GM19467 (cell line): Measurements from ENCODE around the gene IFITM5.
"Not testable (repeated sequence)": the region's sequence is repeated elsewhere in the genome, so short reads cannot be mapped to it uniquely, and the experiment has no call there.

Source experiments
- ATAC-seq: cut with Tn5 transposase; IDR thresholded peaks from one replicate; pipeline ENCODE4 v1.9.1; 2021; ENCODE audit warnings: mild to moderate bottlenecking, moderate library complexity; ENCODE audit not compliant: unreplicated experiment

The IFITM5 gene

DNA sequence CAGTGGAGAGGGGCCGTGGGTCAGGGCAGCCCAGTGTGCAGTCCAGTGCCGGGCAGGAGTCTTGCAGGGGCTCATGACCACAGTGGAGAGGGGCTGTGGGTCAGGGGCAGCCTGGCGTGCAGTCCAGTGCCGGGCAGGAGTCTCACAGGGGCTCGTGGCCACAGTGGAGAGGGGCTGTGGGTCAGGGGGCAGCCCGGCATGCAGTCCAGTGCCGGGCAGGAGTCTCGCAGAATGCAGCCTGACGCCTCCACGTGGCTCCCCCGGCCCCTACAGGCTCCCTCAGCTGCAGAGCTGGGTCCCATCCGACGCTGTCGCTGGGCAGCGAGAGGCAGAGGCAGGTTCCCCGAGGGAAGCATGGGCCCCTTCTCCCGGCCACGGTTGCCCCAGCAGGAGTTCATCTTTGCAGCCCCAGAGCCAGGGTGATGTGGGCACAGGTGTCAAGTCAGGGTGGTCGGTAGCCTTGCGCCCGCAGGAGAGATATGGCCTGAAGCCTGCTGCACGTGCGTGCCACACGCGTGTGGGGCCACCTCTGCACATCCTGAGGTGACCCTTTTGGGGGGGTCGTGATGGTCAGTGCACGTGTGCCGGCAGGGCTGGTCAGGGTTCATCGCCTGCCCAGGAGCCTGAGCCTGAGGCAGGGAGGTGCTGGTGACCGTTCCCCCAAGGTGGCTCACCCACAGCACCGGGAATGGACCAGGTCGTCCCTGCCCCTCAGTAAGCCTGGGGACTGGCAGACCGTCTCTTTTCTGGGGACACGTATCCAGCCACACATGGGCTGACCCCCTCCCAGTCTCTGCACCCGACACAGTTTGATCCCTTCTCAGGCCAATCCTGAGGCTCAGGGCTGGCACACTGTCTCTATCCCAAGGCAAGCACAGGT, 2.9 kb downstream of the IFITM5 start:
- no peak for ATAC-seq

DNA sequence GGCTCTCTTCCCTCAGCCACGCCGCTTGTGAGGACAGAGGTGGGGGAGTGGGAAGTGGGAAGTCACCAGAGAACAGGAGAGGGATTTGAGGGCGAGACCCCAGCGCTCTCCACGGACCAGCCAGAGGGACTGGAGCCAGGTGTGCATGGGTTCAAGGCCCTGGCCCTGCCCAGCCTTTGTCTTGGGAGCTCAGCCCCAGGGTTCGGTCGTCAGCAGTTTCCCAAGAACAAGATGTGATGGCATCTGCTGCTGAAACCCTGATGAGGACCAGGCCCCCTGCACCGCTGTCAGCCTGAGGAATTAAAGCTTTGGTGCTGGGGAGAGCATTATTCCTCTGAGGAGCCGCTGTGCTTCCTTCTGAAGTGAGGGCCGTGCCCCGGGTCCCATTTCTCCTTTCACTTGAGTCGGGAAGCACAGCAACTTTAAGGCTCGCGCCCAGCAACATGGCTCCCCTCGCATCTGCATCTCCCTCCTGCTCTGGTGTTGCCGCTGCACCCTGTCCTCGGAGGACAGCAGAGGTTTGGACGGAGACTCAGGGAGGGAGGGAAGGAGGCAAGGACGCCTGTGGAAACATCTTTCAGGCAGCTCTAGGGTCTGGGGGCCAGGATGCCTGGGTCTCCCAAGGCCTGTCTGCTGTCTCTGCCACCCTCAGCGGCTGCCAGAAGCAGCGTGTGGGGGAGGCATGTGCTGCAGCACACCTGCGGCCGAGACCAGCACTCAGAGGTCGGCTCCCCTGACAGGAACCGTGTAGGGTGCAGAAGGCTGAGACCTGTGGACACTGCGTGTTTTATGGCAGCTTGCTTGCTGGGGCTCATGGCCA, 3.8 kb downstream of the IFITM5 start:
- ATAC-seq, result no peak

DNA sequence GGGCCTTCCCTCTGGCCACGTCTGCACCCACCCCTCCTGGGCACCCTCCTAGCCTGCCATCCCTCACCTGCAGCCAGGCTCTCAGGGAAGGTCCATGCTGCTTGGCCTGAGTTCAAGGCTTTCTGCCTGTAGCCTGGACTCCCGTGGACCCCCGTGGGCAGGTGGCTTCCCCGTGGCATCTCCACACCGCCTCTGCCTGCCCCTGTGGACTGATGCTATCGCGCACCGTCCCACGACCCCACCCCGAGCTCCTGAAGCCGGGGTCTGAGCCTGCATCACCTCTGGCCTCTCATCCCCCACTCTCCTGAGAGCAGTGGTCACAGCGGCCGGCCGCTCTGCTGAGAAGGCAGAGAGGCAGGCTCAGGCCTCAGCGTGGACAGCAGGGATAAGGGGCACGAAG, 4.5 kb downstream of the IFITM5 start:
- no peak for ATAC-seq

DNA sequence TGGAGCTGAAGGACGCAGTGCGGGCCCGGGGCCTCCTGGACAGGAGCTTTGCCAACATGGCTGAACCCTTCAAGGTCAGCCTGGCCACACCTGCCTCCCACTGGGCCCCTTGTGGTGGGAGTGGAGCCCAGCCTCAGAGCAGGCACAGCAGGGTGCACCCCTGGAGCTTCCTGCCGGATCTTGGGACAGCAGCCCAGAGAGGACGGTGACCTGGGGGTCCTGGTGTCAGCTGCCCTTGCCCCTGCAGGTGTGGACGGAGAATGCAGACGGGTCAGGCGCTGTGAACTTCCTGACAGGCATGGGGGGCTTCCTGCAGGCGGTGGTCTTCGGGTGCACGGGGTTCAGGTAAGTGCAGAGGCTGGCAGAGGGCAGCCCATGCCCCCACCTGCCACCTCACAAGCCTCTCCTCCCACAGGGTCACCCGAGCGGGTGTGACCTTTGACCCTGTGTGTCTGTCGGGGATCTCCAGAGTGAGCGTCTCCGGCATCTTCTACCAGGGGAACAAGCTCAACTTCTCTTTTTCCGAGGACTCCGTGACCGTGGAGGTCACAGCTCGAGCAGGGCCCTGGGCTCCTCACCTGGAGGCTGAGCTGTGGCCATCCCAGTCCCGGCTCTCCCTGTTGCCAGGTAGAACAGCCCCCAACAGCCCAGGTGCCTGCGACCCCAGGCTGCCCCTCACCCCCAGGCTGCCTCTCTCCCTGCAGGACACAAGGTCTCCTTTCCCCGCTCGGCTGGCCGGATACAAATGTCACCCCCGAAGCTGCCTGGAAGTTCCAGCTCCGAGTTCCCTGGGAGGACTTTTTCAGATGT, 5.3 kb downstream of the IFITM5 start:
- ATAC-seq, result no peak

DNA sequence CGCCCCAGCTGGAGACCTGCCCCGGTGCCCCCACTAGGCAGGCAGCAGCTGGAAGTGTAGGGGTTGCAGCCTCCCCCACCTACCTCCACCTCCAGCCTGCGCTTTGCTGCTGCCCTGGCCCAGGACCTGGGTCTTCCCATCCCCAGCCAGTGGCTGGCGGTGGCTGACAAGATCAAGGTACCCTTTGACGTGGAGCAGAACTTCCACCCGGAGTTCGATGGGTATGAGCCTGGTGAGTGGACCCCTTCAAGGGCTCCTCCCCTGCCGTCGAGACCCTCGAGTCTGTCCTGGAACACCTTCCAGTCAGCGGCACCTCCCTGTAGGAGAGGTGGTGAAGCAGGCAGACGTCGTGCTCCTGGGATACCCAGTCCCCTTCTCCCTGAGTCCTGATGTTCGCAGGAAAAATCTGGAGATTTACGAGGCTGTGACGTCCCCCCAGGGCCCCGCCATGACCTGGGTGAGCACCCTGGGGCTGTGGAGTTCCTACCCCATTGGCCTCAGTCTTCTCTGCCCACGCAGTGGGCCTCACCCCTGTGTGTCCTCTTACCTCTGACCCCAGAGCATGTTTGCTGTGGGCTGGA, 6.0 kb downstream of the IFITM5 start:
- no peak for ATAC-seq

DNA sequence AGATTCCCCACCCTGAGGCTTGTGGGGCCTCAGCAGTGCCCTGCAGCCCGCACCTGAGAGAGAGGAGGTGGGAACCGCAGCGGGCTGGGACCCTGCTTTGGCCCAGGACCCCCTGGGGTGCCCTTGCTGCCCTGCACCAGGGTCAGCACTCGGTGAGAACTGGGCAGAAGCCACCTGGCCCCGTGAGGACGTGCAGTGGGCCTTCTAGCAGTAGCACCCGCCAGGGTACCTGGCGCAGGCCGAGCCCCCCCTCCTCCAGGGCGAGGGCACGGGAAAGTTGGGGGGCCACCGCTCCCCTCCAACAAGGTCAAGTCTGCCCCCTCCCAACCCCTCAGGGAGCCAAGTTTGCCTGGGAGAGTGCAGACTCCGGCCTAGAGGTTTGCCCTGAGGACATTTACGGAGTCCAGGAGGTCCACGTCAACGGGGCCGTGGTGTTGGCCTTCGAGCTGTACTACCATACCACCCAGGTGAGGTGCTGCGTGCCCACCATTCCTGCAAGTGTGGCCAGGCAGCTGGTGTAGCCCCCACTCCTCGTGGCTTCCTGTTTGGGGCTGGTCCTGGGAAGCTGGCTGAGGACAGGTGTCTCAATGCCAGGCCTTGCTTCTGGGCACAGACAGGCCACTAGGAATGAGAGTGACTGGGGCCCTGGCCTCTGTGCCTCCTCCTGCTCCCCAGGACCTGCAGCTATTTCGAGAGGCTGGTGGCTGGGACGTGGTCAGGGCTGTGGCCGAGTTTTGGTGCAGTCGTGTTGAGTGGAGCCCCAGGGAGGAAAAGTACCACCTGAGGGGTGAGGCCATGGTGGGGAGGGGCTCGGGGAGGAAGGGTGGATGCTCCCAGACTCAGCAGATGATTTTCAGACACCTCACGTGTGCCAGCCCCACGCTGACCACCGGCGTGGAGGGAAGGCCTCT, 6.9 kb downstream of the IFITM5 start:
- no peak for ATAC-seq

DNA sequence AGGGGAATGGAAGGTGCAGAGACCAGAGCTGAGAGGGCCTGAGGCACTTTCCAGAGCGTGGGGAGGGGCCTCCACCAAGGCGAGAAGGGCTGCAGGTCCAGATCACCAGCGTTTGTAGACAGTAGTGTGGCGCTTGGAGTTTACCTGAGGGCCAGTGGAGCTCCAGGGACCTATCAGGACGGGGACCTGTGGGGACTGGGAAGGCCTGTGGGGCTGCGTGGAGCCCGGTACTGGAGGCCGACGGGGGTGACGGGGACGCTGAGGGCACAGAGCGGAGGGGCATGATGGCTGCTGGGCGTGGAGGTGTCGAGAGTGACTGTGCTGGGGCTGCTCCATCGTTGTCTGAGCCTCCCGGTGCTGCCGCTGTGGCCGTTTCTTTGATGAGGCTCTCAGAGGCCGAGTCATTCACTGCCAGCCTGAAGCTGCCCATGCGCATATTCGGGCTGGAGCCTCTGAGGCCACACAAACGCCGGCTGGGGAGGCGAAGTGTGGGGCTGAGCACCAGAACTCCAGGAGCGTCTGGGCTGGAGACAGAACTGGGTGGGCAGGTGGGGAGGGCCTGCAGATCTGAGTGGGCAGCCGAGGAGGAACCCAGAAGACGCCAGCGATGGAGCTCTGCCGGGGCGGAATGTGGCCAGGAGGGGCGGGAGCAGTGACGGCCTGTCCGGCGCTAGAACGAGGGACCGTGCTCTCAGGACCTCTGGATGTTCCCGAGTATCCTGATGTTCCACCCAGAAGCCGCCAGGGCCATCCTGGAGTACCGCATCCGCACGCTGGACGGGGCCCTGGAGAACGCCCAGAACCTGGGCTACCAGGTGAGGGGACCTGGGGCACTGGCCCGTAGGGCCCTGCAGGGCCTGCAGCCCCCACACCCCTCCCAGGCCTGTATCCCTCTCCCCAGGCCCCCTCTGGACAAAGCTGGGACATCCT, 7.8 kb downstream of the IFITM5 start:
- no peak for ATAC-seq

DNA sequence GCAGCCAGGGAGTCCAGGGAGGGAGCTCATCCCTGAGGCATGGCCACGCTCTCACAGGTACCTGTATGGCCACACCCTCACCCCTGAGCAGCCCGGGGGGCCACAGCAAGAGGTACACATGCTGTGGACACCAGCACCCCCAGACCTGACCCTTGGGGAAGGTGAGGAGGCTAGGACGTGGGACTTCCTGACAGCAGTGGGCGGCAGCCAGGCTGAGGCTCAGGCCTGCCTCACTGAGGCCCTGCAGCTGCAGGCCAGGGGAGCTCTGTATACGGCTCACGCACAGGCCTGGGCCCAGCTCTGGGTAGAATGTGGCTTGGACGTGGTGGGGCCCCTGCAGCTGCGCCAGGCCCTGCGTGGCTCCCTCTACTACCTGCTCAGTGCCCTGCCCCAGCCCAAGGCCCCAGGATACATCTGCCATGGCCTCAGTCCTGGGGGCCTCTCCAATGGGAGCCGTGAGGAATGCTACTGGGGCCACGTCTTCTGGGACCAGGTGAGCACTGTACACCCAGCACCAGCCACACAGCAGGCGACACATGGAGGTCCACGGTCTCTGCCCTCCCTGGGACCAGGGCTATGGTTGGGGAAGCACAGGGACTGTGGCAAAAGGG, 8.6 kb downstream of the IFITM5 start:
- no peak for ATAC-seq

DNA sequence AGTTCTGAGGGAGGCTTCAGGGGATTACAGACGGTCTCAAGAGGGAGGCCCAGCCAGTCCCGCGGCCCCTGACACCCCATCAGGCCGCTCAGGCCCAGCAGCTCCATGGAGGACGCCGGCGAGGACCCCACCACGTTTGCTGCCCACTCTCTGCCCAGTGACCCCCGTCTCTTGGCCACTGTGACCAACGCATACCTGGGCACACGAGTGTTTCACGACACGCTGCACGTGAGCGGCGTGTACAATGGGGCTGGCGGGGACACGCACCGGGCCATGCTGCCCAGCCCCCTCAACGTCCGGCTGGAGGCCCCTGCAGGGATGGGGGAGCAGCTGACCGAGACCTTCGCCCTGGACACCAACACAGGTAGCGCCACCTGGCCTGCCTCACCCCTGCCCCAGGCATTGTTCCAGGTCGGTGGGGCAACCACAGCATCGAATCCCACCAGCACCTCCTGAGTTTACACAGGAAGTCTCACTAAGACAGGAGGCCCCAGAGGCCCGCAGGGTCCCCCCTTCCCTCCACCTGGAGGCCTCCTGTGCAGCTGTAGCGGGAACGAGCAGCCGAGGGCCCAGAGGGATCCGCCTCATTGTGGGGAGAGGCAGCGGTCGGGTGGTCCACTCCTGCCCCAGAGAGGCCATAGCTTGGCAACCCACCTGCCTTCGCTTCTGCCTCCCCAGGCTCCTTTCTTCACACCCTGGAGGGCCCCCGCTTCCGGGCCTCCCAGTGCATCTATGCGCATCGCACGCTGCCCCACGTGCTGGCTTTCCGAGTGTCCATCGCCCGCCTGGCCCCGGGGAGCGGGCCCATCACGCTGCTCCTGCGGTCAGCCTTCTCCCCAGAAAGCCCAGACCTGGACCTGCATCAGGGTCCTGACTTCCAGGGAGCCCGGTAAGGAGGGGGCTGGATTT, 9.4 kb downstream of the IFITM5 start:
- no peak for ATAC-seq

DNA sequence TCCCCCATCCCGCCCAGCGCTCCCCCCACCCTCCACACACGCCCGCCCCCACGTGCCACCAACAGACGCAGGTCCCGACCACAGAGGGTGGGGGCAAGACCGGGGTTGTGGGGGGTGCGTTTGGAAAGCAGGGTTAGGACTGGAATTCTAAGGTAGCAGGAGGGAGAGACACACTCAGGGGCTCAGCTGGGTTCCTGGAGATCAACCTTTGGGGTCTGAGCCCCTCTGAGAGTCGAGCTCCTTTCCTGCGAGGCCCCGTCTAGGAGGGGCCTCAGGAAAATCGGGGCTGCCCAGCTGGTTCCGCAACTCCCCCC, 10.0 kb downstream of the IFITM5 start:
- ATAC-seq, result no peak

DNA sequence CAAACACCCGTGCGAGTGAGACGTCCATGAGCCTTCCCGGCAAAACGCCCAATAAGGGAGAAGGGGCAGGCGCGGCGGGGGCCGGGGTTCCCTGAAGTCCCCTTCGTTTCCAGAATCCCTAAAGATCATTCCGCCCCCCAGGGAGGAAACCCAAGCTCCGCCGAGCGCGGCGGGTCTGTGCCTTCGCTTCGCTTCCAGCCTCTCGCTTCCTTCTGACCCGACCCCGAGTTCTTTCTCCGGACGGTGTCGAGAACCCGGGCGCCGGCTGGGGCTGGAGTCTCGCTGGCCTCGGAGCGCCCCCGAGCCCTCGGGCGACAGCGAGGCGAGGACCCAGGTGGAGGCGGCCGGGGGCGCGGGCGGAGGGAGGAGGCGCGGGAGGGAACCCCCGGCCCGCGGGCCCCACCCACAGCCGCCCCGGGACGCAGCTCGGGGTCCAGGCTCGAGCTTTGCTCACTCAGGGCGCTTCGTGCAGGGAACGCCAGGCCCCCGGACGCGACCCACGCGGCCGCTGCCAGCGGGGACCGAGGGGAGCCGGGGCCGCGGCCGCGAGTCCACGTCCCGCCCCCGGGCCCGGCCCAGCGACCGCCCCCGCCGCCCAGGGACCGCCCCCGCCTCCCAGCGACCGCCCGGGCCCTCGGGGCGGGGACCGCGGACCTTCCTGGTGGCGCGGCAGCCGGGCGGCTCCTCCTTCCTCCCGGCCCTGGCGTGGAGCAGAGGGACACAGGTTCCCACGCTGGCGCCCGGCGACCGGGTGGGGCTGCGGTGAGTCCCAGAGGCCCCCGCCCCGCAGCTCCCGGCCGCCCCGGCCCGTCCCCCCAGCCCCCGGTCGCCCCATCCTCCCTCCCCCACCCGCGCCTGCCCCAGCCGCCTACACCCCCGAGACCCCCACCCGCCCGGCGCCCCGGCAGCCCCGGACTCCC, 10.6 kb downstream of the IFITM5 start, which contains the start of gene PGGHG:
TSS of gene PGGHG (plus strand) at position 649 of the 920 bp plus-strand sequence. CDS start 691 bp downstream, outside the sequence.
- ATAC-seq, result no peak

DNA sequence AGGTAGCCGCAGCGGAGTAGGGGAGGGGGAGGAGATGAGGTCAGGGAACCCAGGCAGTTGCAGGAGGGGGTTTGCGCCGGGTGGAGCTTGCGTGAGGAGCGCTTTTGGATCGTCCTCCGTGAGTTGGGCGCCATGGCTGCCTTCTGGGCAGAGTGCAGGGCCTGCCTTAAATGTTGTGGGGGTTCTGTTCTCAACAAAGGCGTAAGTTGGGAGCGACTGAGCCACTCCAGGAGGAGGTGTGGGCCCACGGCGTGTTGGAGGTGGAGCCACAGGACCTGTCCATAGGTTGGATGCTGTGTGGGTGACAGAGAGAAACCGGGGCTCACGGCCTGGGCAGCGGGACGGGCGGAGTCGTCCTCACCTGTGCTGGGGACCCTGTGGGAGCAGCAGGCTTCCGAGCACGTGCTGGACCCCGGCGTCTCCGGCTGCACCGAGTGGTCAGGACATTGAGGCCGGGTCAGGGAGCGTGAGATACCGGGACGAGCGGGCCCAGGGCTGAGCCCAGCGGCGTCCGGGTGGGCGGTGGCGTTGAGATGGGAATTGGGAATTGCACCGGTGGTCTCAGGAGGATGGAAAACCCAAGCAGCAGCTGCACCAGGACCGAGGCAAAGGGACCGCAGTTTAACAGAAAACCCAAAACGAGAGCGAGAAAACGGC, 11.4 kb downstream of the IFITM5 start:
- ATAC-seq, result no peak

DNA sequence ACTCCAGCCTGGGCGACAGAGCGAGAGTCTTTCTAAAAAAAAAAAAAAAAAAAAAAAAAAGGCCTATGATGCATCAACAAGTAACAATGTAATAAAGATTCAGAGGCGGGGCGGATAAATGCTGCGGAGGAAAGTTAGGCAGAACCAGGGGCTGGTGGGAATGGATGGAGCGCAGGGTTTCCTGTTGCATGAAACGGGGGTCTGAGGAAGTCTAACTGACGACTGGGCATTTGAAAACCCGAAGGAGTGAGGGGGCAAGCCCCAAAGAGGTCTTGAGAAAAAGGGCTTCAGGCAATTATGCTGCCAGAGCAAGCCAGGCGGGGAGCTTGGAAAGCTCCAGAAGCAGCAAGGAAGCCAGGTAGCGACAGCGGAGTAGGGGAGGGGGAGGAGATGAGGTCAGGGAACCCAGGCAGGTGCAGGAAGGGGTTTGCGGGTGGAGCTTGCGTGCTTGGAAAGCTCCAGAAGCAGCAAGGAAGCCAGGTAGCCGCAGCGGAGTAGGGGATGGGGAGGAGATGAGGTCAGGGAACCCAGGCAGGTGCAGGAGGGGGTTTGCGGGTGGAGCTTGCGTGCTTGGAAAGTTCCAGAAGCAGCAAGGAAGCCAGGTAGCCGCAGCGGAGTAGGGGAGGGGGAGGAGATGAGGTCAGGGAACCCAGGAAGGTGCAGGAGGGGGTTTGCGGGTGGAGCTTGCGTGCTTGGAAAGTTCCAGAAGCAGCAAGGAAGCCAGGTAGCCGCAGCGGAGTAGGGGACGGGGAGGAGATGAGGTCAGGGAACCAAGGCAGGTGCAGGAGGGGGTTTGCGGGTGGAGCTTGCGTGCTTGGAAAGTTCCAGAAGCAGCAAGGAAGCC, 12.1 kb downstream of the IFITM5 start:
- not testable (repeated sequence) for ATAC-seq

DNA sequence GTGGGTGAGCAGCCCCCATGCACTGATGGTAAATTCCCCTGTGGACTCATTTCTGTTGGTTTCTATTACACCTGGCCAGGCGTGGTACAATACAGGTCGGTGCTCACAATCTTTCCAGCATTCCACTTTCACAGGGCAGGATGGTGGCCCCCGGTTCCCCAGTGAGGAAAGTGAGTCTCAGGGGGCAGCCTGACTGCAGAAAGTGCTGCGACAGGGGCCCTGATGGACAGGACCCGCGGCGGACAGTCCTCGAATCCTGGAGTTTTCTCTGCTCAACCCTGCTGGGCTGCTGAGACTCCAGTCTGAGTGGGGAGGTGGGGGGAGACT, 13.5 kb downstream of the IFITM5 start:
- ATAC-seq, result no peak
